T follicular helper cell (primary cell): ENCODE data around the gene PRMT1.
A peak's percentile ranks its signal among the peaks of the same experiment; 100 is the strongest.

Experiments used
- DNase-seq: peaks from one replicate; pipeline ENCODE4 v3.0.0-alpha.2; 2020; ENCODE audit warnings: low read depth

PRMT1 gene

DNA sequence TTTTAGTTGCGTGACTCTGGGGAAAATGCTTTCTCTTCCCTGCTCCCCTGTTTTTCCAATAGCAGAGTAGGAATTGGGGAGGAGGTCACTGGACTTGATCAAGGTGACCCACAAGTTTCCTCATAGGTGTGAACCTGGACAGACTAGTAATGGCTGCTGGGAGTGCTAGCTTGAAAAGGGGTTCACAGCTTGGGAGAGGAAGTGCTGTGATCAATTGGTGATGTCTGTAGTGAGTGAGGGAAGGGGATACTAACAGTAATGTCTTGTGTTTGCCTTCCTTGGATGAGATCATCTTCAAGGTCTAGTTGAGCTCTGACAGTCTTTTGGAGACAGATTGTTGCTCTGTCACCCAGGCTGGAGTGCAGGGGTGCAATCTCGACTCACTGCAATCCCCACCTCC is 9.6 kb upstream of the PRMT1 start:
- no peak for DNase-seq

DNA sequence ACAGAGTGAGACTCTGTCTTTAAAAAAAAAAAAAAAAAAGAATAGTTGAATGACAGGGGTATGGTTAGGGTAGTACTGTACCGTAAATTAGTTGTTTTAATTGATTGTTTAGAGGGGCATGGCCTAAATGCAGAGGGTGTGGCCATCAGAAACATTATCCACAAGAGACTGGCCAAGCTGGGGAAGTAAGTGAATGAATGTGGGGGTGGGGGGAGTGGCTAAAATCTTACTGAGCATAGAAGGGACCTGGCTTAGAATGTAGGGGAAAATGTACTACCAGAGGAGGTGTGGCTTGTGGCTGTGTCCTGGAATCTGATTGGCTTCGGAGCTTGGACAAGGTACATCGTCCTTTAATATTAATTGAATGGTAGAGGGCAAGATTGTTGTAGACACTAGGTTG is 7.6 kb upstream of the PRMT1 start:
- DNase-seq, result no peak

DNA sequence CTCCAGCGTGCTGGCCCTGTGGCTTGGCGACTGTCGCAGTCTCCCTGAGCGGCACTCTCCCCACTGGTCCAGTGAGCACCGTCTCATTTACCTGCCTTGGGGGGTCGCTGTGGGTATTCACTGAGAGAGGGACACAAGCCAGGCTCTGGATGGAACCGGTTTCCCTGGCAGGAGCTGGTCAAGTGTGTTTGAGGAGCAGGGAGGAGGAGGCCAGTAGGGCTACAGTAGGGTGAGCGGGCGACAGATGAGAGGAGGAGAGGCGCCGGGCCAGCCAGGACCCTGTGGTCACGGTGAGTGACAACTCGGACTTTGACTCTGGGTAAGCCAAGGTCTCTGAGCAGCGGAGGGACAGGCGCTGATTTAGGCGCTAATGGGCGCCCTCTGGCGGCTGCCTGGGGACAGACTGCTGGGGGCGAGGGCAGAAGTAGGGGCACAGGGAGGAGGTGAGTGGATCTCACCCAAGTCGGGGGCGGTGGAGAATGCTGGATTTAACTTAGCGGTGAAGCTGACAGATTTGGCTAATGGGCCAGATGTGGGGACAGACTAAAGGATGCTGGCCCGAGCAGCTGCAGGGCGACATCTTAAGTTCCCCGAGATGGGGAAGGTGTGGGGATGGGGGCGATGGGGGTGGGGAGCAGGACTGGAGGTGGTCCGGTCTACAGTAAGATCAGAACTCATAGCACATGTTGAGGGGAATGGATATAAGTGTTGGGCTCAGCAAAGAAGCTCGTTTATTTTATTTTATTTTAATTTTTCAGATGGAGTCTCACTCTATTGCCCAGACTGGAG is 4.7 kb upstream of the PRMT1 start:
- DNase-seq, result peak; percentile 60

DNA sequence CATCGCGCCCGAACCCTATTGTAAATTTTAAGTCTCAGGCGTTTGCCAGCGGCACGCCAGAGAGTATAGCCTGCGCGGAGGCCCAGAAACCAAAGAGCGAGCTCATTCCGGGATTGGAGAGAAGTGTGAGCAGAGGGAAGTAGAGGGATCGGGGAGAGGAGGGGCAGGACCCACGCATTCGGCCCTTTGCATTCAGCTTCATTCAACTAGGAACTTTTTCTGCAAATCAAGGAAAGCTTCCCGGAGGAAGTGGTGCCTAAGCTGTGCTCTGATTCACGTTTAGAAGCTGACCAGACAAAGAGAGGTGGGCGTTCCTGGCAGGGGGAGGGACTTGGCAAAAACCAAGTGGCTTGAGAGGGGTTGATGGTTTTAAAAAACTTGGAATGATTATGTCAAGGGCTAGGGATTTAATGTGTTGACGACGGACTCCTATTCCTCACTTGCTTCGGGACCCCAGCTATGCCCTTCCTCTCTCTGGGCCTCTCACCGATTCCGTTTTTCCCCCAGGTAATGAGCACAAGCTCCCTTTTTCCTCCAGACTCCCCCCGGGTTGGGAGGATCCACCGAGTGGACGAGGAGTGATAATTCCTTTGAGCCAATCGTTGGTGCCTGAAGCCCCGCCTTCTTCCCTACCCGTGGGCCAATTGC is 811 bp upstream of the PRMT1 start:
- DNase-seq, result no peak

DNA sequence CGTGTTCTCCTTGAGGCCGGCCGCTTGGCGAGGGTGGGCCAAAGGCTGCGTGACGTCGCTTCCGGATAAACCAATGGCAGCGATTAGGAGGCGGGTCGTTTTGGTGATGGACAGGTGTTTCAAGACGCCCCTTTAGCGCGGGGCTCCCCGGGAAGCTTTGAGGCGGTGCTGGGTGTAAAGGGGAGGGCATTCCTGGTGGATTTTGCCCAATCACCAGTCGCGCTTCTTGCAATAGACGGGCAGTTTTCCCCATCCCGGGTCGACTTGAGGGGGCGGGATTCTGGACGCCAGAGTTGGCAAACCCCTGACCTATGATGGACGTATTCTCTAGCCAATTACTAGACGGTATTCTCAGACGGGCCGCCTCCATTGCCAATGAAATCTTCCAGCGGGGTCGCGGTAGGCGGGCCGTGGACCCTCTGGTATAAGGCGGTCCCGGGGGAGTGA is 264 bp upstream of the PRMT1 start:
- peak; percentile 98 for DNase-seq

- DNase-seq, result peak; percentile 74
Observed at GRCh38 chr19:49677901-49678674, 1.0 kb downstream of the PRMT1 start.

DNA sequence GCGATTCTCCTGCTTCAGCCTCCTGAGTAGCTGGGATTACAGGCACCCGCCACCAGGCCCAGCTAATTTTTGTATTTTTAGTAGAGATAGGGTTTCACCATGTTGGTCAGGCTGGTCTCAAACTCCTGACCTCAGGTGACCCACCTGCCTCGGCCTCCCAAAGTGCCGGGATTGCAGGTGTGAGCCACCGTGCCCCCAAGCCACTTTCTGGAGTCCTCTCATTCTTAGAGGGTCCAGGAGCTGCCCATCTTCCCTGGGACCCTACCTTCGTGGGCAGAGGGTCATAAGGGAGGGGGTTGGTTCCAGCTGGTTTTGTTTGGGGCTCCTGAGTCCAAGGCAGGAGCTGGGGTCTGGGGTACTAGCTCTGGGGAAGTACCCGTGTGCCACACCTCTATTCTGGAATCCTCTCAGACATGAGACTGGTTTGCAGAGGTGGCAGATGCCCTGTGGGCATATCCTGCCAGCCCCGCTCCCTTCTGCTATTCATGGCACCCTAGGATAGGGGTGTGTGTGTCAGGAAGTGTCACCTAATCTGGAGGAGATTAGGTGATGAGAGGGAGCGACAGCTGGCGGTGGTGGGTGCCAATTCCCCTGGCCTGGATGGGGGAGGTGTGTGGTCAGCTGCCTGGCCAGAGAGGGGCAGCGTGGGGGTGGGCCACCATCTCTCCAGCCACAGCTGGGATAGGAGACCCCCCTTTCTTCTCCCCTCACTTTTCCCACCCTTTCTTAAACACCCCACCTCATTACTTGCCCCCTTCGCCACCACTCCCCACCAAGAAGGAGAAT is 2.1 kb downstream of the PRMT1 start:
- DNase-seq, result no peak

- DNase-seq, result no peak
Observed at GRCh38 chr19:49679771-49680413, 2.8 kb downstream of the PRMT1 start.

DNA sequence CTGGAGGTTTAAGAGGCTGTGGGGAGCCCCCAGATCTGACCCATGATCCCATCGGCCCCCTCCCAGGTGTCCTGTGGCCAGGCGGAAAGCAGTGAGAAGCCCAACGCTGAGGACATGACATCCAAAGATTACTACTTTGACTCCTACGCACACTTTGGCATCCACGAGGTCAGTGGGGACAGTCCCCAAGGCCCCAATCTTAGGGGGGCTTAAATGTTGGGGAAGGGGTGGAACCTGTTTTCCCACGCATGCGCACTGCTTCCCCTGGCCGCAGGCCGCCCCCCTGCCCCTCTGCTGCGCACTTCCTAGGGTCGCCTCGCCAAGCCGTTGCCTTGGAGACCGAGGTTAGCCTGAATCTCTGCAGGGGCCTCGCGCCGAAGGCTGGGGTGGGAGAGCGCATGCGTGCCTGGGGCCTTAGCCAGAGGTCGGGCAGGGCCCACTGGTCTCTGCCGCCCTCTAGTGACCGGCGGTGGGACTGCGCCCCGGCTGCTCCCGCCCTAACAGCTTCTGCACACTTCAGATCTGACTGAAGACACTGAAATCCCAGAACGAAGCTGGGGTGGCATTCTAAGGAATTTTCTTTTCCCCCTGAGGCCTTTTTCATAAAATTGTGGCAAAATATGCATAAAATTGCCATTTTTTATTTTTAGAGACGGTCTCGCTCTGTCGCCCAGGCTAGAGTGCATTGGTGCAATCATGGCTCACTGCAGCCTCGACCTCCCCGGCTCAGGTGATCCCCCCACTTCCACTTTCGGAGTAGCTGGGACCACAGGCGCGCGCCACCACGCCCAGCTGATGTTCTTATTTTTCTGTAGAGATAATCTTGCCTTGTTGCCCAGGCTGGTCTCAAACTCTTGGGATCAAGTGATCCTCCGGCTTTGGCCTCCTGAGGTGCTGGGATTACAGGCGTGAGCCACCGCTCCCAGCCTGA is 3.6 kb downstream of the PRMT1 start:
- DNase-seq, result peak; percentile 89

DNA sequence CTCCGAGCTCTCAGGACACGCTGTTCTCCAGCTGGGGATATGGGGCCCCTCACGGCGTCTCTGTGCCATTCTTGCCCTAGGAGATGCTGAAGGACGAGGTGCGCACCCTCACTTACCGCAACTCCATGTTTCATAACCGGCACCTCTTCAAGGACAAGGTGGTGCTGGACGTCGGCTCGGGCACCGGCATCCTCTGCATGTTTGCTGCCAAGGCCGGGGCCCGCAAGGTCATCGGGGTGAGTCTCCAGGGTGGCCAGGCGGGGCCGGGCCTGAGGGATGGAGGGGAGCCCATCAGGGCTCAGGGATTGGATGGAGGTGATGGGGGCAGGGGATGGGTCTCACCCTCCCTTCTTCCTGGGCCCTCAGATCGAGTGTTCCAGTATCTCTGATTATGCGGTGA is 4.8 kb downstream of the PRMT1 start:
- no peak for DNase-seq

DNA sequence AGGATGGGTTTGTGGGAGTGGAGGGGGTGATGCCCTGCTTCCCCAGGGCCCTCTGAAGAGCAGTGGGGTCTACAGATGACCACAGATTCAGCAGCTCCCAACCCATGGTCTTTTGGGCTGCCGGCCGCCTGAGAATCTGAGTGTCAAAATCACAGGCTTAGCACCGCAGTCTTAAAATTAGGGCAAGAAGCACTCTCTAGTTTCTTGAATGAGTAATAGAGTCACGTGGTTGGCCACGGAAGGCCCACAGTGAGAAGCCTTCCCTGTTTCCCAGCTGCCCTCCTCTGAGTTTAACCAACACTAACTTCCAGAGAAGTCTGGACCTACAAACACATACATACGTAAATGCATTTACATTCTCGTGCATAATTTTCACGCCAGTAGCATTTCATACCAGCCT is 5.2 kb downstream of the PRMT1 start:
- no peak for DNase-seq

- DNase-seq, result no peak
Observed at GRCh38 chr19:49683814-49684250, 6.8 kb downstream of the PRMT1 start.

DNA sequence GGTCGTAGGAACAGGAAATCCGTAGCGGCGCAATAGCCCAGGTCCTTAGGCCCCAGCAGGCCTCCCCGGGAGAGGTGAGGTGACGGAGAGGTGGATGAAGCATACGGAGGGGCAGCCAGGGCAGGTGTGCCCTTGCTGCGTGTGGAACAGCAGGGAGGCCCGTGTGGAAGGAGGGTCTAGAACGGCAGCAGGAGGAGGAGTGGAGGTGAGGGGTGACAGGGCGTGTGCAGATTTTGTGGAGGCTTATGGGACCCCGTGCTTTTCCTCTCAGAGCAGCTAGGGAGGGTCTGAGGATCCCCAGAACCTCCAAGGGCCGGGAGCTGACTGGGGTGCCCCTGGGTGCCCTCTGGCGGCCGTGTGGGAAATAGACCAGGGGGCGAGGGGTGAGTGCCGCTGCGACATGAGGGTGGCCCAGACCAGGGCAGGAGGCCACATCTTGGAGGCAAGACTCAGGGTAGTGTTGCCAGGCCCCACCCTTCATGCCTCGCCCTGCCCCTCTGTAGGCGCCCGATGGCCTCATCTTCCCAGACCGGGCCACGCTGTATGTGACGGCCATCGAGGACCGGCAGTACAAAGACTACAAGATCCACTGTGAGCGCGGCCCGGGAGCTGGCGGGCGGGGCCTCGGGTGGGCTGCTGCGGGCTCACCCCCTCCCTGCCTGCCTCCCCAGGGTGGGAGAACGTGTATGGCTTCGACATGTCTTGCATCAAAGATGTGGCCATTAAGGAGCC is 7.3 kb downstream of the PRMT1 start:
- DNase-seq, result no peak

DNA sequence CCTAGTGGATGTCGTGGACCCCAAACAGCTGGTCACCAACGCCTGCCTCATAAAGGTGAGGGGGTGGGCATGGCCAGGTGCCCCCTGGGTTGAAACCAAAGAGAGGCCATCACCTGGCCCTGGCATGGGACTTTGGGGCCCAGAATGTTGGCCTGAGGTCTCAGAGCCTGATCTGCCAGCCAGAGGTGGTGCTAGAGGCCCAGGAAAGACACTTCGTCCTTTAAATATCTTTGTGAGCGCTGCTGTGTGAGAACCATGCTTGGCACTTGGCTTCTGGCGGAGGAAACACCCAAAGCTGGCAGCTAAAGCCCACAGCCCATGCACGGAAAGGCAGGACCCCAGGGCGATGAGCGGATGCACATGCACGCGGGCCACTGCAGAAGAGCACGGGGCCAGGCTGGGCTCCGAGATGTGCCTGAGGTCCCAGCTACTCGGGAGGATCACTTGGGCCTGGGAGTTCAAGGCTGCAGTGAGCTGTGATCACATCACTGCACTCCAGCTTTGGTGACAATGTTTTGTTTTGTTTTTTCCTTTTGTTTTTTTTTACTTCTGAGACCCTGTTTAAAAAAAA is 8.0 kb downstream of the PRMT1 start:
- DNase-seq, result no peak

GRCh38 chr19:49685845-49686332 is 8.8 kb downstream of the PRMT1 start:
- no peak for DNase-seq

DNA sequence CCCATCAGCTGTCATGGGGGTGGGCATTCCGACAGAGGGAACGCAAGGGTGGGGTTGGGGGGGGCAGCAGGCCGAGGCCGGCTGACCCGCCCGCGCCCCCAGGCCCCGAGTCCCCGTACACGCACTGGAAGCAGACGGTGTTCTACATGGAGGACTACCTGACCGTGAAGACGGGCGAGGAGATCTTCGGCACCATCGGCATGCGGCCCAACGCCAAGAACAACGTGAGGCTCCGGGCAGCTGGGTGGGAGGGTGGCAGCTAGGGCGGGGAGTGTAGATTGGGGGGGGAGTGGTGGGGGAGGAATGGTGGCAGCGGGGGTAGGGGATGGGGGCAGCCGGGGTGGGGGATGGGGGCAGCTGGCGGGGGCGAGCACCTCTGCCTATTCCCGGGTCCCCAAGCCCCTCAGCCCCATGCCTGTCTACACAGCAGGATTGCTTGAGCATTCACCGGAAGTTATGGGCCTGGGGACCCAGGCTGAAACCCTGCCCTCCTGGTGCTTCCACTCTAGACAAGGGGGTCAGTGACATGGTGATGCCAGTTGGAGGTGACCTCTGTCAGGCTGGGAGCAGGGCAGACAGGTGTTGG is 9.5 kb downstream of the PRMT1 start:
- DNase-seq, result no peak

- no peak for DNase-seq
Observed at GRCh38 chr19:49687150-49687549, 10.1 kb downstream of the PRMT1 start.

DNA sequence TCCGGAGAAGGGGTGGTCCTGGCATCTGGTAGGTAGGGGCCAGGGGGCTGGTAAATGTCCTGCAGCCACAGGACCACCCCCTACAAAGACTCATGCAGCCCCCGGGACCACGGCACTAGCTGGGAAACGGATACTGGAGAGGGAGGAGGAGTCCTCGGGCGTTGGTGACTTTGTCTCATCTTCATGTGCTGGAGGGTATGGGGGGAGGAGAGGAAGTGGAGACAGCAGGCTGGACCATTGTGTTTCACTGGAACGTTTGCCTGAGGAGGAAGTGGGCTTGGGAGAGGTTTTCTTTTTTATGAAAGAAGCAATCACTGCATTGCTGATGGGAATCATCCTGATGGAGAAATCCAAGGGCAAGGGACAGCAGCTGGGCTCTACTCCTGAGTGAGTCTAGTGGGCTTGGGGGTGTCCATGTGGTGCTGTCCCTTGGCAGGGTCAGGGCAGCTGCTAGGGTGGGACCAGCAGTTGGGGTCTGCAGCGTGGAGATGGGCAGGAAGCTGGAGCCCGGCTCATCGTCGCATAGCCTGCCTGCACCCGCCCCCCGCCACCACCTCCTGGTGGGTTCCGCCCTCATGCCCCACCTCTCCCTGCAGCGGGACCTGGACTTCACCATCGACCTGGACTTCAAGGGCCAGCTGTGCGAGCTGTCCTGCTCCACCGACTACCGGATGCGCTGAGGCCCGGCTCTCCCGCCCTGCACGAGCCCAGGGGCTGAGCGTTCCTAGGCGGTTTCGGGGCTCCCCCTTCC is 10.7 kb downstream of the PRMT1 start:
- no peak for DNase-seq
